ENCODE data around the gene PLPPR2. TPM values are rescaled to one million over a fixed set of nuclear protein-coding genes. Genes with fewer than 3 reads are reported as not detected.
"Not testable (repeated sequence)": the region's sequence is repeated elsewhere in the genome, so short reads cannot be mapped to it uniquely, and the experiment has no call there.

The PLPPR2 gene
- total RNA-seq, 1 donor from 2014 or later, result 72.3 TPM

DNA sequence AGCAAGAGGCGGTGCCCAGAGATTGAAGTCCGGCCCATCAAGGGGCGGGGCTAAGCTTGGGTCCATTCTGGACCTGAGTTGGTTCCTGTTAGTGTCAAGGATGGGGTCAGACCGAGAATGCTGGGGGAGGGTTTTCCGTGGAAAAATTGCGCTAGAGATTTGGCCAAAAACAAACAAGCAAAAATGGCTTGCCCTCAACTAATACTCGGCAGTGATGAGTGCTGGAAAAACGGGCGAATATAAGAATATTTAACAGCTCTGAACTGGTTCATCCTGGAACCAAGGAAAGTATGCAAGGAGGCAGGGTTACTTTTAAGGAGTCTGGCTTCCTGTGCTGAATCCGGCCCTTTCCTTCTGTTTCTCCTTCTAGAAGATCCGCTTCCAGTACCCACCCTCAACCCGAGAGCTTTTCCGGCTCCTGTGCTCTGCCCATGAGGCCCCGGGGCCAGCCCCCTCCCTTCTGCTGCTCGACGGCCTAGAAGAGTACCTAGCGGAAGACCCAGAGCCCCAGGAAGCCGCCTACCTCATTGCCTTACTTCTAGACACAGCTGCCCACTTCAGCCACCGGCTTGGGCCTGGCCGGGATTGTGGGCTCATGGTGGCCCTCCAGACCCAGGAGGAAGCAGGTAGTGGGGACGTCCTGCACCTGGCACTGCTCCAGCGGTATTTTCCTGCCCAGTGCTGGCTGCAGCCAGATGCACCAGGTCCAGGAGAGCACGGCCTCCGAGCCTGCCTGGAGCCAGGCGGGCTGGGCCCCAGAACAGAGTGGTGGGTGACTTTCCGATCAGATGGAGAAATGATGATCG is 20.1 kb downstream of the PLPPR2 start:
- Mint-ChIP-seq H3K4me3 (ENCODE audit: unreplicated experiment) (no peak overlapping the region), H3K27me3 (ENCODE audit: low read depth) (no peaks in the 10 kb centered on the region), H3K9me3 (ENCODE audit: low read depth) (no peaks in the 10 kb centered on the region), H3K36me3 (ENCODE audit: low read depth) (no peaks in the 10 kb centered on the region), H3K4me1 (ENCODE audit: low read depth) (peaks cover 37% of the 10 kb centered on the region), H3K27ac (ENCODE audit: unreplicated experiment) (no peak overlapping the region)
- no peak for DNase-seq (ENCODE audit: low spot score)
- TF ChIP-seq CTCF (IDR thresholded peaks at IDR 0.05), result no peak

- no peak for TF ChIP-seq CTCF (IDR thresholded peaks at IDR 0.05)
- Mint-ChIP-seq H3K4me1 (ENCODE audit: low read depth) (peaks cover 50% of the 10 kb centered on the region), H3K27ac (ENCODE audit: unreplicated experiment) (peak overlapping the region; percentile 93), H3K27me3 (ENCODE audit: low read depth) (peaks cover 7% of the 10 kb centered on the region), H3K36me3 (ENCODE audit: low read depth) (no peaks in the 10 kb centered on the region), H3K9me3 (ENCODE audit: low read depth) (no peaks in the 10 kb centered on the region), H3K4me3 (ENCODE audit: unreplicated experiment) (no peak overlapping the region)
- no peak for DNase-seq (ENCODE audit: low spot score)
Observed at GRCh38 chr19:11377237-11377636, 22.0 kb downstream of the PLPPR2 start.

DNA sequence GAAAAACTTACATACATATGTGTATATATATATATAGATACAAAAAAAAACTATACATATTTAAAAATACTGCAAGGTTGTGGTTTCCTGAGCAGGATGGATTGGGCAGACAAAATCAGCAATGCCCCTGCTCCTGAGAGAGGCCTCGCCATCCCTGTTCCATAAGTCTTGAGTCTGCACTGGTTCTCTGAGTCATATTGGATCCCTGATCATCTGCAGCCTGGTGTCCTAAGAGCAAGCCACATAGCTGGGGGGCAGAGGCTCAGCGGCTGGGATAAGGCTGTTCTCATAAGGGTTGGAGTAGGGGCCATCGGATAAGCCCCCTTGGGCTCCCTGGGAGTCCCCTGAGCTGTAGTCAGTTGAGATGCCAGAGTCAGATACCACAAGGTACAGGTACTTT is 22.5 kb downstream of the PLPPR2 start:
- DNase-seq (ENCODE audit: low spot score), result no peak
- TF ChIP-seq CTCF (IDR thresholded peaks at IDR 0.05), result no peak
- Mint-ChIP-seq H3K27me3 (ENCODE audit: low read depth) (peaks cover 9% of the 10 kb centered on the region), H3K4me1 (ENCODE audit: low read depth) (peaks cover 52% of the 10 kb centered on the region), H3K27ac (ENCODE audit: unreplicated experiment) (peak overlapping the region; percentile 87), H3K4me3 (ENCODE audit: unreplicated experiment) (no peak overlapping the region), H3K36me3 (ENCODE audit: low read depth) (no peaks in the 10 kb centered on the region), H3K9me3 (ENCODE audit: low read depth) (no peaks in the 10 kb centered on the region)

GRCh38 chr19:11378319-11379189 is 23.3 kb downstream of the PLPPR2 start:
- Mint-ChIP-seq H3K4me1 (ENCODE audit: low read depth) (peaks cover 54% of the 10 kb centered on the region), H3K4me3 (ENCODE audit: unreplicated experiment) (no peak overlapping the region), H3K27me3 (ENCODE audit: low read depth) (peaks cover 12% of the 10 kb centered on the region), H3K27ac (ENCODE audit: unreplicated experiment) (peak overlapping the region; percentile 87), H3K9me3 (ENCODE audit: low read depth) (no peaks in the 10 kb centered on the region), H3K36me3 (ENCODE audit: low read depth) (no peaks in the 10 kb centered on the region)
- TF ChIP-seq CTCF (IDR thresholded peaks at IDR 0.05), result peak; percentile 76
- no peak for DNase-seq (ENCODE audit: low spot score)

DNA sequence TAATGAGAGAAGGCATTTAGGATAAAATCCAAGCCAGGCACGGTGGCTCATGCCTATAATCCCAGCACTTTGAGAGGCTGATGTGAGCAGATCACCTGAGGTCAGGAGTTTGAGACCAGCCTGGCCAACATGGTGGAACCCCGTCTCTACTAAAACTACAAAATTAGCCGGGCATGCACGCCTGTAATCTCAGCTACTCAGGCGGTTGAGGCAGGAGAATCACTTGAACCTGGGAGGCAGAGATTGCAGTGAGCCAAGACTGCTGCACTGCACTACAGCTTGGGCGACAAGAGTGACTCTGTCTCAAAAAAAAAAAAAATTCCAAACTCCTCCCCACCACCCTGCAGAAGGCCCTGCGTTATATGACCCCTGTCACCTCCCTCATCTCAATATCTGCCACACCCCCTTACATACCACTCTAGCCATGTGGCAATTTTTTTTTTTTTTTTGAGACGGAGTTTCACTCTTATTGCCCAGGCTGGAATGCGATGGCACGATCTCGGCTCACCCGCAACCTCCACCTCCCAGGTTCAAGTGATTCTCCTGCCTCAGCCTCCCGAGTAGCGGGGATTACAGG is 24.1 kb downstream of the PLPPR2 start:
- H3K4me1 Mint-ChIP-seq (ENCODE audit: low read depth), result peaks cover 56% of the 10 kb centered on the region
- not testable (repeated sequence) for DNase-seq (ENCODE audit: low spot score); H3K36me3 Mint-ChIP-seq (ENCODE audit: low read depth); H3K9me3 Mint-ChIP-seq (ENCODE audit: low read depth); H3K4me3 Mint-ChIP-seq (ENCODE audit: unreplicated experiment)
- peaks cover 12% of the 10 kb centered on the region for H3K27me3 Mint-ChIP-seq (ENCODE audit: low read depth)
- peak overlapping the region; percentile 57 for H3K27ac Mint-ChIP-seq (ENCODE audit: unreplicated experiment)
